HepG2 (cell line): ENCODE results near the gene DNM3. TPM values are rescaled to one million over a fixed set of nuclear protein-coding genes. Genes with fewer than 3 reads are reported as not detected.

Experiments used
- CCDC6 ChIP-seq: sonication (generic); formaldehyde crosslinking; IDR thresholded peaks from 2 replicates; pipeline ENCODE4 v1.8.1; 2022; ENCODE audit warnings: mild to moderate bottlenecking, missing genetic modification reagents, moderate library complexity
- CHCHD3 ChIP-seq: sonication (generic); formaldehyde crosslinking; IDR thresholded peaks from 2 replicates; pipeline ENCODE4 v1.8.0; 2022; ENCODE audit warnings: mild to moderate bottlenecking, missing genetic modification reagents, moderate library complexity
- FLYWCH1 ChIP-seq: sonication (generic); formaldehyde crosslinking; IDR thresholded peaks from 2 replicates; pipeline ENCODE4 v1.8.1; 2023; ENCODE audit warnings: mild to moderate bottlenecking, missing genetic modification reagents
- GATAD1 ChIP-seq: IDR thresholded peaks from 2 replicates; pipeline ENCODE4 v1.6.1; 2016; ENCODE audit warnings: missing genetic modification reagents, missing compliant biosample characterization
- GTF3A ChIP-seq: sonication (generic); formaldehyde crosslinking; conservative IDR thresholded peaks from 2 replicates; pipeline ENCODE4 v1.4.0; 2020; ENCODE audit warnings: mild to moderate bottlenecking, missing genetic modification reagents
- PAX8 ChIP-seq: sonication (generic); formaldehyde crosslinking; IDR thresholded peaks from 2 replicates; pipeline ENCODE4 v1.8.0; 2022; ENCODE audit warnings: mild to moderate bottlenecking, missing genetic modification reagents, borderline replicate concordance
- PPARG ChIP-seq: conservative IDR thresholded peaks from 2 replicates; pipeline ENCODE4 v1.6.1; 2016; ENCODE audit warnings: missing biosample characterization, missing genetic modification reagents
- RAD21 ChIP-seq: fragments of 450-650 bp; formaldehyde crosslinking; IDR thresholded peaks from 2 replicates; pipeline ENCODE4 v1.5.0; 2020; ENCODE audit warnings: mild to moderate bottlenecking
- THYN1 ChIP-seq: sonication (generic); formaldehyde crosslinking; IDR thresholded peaks from 2 replicates; pipeline ENCODE4 v1.8.1; 2023; ENCODE audit warnings: low read depth, mild to moderate bottlenecking, moderate library complexity, missing genetic modification reagents, borderline replicate concordance
- ZC3H4 ChIP-seq: sonication (generic); formaldehyde crosslinking; IDR thresholded peaks from 2 replicates; pipeline ENCODE4 v1.4.0; 2020; ENCODE audit warnings: missing genetic modification reagents, borderline replicate concordance
- ZNF143 ChIP-seq: sonication (generic); formaldehyde crosslinking; IDR thresholded peaks from 2 replicates; pipeline ENCODE4 v1.4.0; 2020; ENCODE audit warnings: missing genetic modification reagents
- ZNF430 ChIP-seq: sonication (generic); formaldehyde crosslinking; IDR thresholded peaks from 2 replicates; pipeline ENCODE4 v1.9.0; 2021; ENCODE audit warnings: mild to moderate bottlenecking, missing genetic modification reagents
- ZNF598 ChIP-seq: sonication (generic); formaldehyde crosslinking; IDR thresholded peaks from 2 replicates; pipeline ENCODE4 v1.5.1; 2020; ENCODE audit warnings: mild to moderate bottlenecking, missing genetic modification reagents, borderline replicate concordance
- ZNF615 ChIP-seq: sonication (generic); formaldehyde crosslinking; IDR thresholded peaks from 2 replicates; pipeline ENCODE4 v1.5.0; 2020; ENCODE audit warnings: mild to moderate bottlenecking, missing genetic modification reagents, borderline replicate concordance
- polyA plus RNA-seq, 8 experiments: library from polyadenylated mRNA; depleted of rRNA in 3 of 8; stranded (reverse) in 7 of 8; unstranded in 1 of 8; fragments of >200 nt; fragmentation: Illumina TruSeq in 4 of 8; extraction: Trizol in 4 of 8; gene quantifications; 2 replicates each; pipeline versions ENCODE4 v1.2.1 to v1.2.3, GENCODE V29; 2011 to 2016; ENCODE audit warnings: low read depth in 4 of 8, missing spikeins in 1 of 8, mixed read lengths in 1 of 8; ENCODE audit not compliant: insufficient read depth in 1 of 8
- total RNA-seq, 5 experiments: library from RNA; depleted of rRNA; stranded (reverse); fragments of >200 nt; fragmentation: Illumina TruSeq; extraction: Trizol; gene quantifications; 2 replicates each; pipeline ENCODE4 v1.2.3, GENCODE V29; 2016; ENCODE audit warnings: low read depth in 1 of 5
- TF ChIP-seq, protein P1 (sequence below): sonication (generic); formaldehyde crosslinking; IDR thresholded peaks from 2 replicates; pipeline ENCODE4 v1.8.1; 2023; ENCODE audit warnings: mild to moderate bottlenecking, moderate library complexity, missing genetic modification reagents
- TF ChIP-seq, protein P2 (sequence below): sonication (generic); formaldehyde crosslinking; IDR thresholded peaks from 2 replicates; pipeline ENCODE4 v1.8.0; 2022; ENCODE audit warnings: mild to moderate bottlenecking, missing genetic modification reagents
- TF ChIP-seq, protein P3 (sequence below): sonication (generic); formaldehyde crosslinking; IDR thresholded peaks from 2 replicates; pipeline ENCODE4 v1.8.0; 2022; ENCODE audit warnings: low read depth, missing genetic modification reagents
- TF ChIP-seq, protein P4 (sequence below): sonication (generic); formaldehyde crosslinking; IDR thresholded peaks from 2 replicates; pipeline ENCODE4 v1.4.0; 2020; ENCODE audit warnings: missing genetic modification reagents, borderline replicate concordance

The DNM3 gene
- total and polyA plus RNA-seq, 2 of the 13 experiments (the other 11 are each of a cell fraction or from before 2014, with no cell fraction given): 0.05 TPM; not detected in 1

DNA sequence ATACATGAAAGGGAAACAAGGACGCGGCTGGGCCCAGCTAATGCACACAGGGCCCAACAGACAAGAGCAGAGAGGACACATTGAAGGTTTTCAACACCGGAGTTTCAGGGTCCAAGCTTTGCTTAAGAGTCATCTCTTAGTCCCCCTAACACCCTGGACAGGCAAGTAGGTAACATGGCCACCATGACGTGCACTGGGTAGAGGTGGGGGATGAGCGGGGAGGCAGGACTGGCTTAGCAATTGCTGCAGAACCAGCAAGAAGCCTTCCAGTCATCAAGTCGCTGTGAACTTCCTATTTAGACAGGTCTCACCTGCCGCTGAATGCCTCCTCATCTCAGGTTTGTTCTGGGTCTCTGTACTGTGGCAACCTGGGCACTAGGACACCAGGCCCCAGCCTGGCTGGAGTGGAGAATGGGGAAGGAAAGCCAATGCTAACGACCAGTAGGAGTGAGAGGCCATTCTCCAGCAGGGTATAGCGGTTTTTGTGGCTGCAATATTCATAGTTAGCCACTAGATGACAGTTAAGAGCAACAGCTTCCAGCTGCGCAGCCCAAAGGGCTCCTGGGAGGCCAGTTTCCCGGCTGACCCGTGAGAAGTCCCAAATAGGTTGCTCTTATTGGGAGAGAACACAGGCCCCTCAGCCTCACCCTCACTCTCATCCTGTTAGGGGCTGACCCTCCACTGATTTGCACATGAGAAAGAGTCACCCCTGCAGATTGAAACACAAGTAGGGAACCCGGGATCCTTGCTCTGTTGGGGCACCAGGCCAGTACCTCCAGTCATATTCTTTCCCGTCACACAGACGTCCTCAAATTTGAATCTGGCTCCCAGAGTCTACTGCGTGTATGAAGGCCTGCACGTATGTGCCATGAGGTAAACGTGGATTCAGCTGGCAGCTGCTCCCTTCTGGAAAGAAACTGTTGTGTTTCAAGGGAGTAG is 608.6 kb downstream of the DNM3 start (continued):
- TF ChIP-seq, protein P1, sequence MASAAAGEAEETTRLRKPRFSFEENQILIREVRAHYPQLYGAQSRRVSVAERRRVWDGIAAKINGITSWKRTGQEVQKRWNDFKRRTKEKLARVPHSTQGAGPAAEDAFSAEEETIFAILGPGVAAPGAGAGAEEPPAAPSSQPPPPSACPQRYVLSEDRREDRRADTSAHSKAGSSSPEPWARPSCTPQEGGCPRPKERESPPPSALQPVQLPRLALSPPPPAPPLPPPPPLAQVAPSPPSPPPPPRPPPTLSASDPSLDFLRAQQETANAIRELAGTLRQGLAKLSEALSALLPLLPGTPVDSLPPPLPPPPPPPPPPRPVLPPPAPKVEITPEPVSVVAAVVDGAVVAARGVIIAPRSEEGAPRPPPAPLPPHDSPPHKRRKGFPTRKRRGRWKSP (CRISPR knock-in tag): 0 out of 2 replicates have a peak, but pooled peaks have one; percentile 48
- TF ChIP-seq RAD21 (CRISPR knock-in tag): peak; percentile 94
- TF ChIP-seq GTF3A (CRISPR knock-in tag): no peak
- peak; percentile 90 for TF ChIP-seq ZNF430 (CRISPR knock-in tag)
- no peak for TF ChIP-seq PAX8
- no peak for TF ChIP-seq ZNF615 (CRISPR knock-in tag)
- TF ChIP-seq, protein P2, sequence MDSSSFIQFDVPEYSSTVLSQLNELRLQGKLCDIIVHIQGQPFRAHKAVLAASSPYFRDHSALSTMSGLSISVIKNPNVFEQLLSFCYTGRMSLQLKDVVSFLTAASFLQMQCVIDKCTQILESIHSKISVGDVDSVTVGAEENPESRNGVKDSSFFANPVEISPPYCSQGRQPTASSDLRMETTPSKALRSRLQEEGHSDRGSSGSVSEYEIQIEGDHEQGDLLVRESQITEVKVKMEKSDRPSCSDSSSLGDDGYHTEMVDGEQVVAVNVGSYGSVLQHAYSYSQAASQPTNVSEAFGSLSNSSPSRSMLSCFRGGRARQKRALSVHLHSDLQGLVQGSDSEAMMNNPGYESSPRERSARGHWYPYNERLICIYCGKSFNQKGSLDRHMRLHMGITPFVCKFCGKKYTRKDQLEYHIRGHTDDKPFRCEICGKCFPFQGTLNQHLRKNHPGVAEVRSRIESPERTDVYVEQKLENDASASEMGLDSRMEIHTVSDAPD (CRISPR knock-in tag): 0 out of 2 replicates have a peak, but pooled peaks have one; percentile 56
- 0 out of 2 replicates have a peak, but pooled peaks have one; percentile 19 for TF ChIP-seq ZNF598 (CRISPR knock-in tag)
- TF ChIP-seq, protein P3, sequence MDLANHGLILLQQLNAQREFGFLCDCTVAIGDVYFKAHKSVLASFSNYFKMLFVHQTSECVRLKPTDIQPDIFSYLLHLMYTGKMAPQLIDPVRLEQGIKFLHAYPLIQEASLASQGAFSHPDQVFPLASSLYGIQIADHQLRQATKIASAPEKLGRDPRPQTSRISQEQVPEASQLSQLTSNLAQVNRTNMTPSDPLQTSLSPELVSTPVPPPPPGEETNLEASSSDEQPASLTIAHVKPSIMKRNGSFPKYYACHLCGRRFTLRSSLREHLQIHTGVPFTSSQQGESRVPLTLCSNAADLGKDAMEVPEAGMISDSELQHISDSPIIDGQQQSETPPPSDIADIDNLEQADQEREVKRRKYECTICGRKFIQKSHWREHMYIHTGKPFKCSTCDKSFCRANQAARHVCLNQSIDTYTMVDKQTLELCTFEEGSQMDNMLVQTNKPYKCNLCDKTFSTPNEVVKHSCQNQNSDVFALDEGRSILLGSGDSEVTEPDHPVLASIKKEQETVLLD (CRISPR knock-in tag): no peak
- no peak for TF ChIP-seq CHCHD3 (CRISPR knock-in tag)
- peak; percentile 58; the same call in 1 of the 2 replicates for TF ChIP-seq CCDC6 (CRISPR knock-in tag)
- peak; percentile 31; the same call in 1 of the 2 replicates for TF ChIP-seq ZC3H4 (CRISPR knock-in tag)
- TF ChIP-seq, protein P4, sequence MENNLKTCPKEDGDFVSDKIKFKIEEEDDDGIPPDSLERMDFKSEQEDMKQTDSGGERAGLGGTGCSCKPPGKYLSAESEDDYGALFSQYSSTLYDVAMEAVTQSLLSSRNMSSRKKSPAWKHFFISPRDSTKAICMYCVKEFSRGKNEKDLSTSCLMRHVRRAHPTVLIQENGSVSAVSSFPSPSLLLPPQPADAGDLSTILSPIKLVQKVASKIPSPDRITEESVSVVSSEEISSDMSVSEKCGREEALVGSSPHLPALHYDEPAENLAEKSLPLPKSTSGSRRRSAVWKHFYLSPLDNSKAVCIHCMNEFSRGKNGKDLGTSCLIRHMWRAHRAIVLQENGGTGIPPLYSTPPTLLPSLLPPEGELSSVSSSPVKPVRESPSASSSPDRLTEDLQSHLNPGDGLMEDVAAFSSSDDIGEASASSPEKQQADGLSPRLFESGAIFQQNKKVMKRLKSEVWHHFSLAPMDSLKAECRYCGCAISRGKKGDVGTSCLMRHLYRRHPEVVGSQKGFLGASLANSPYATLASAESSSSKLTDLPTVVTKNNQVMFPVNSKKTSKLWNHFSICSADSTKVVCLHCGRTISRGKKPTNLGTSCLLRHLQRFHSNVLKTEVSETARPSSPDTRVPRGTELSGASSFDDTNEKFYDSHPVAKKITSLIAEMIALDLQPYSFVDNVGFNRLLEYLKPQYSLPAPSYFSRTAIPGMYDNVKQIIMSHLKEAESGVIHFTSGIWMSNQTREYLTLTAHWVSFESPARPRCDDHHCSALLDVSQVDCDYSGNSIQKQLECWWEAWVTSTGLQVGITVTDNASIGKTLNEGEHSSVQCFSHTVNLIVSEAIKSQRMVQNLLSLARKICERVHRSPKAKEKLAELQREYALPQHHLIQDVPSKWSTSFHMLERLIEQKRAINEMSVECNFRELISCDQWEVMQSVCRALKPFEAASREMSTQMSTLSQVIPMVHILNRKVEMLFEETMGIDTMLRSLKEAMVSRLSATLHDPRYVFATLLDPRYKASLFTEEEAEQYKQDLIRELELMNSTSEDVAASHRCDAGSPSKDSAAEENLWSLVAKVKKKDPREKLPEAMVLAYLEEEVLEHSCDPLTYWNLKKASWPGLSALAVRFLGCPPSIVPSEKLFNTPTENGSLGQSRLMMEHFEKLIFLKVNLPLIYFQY (CRISPR knock-in tag): peak; percentile 38; the same call in 1 of the 2 replicates
- 0 out of 2 replicates have a peak, but pooled peaks have one; percentile 26 for TF ChIP-seq FLYWCH1 (CRISPR knock-in tag)
- no peak; the same call in 1 of the 2 replicates for TF ChIP-seq PPARG
- TF ChIP-seq ZNF143 (CRISPR knock-in tag): peak; percentile 81
- TF ChIP-seq GATAD1: 0 out of 2 replicates have a peak, but pooled peaks have one; percentile 52
- 0 out of 2 replicates have a peak, but pooled peaks have one; percentile 82 for TF ChIP-seq THYN1 (CRISPR knock-in tag)
